Gastrocnemius medialis (tissue), 4 donors: ENCODE measurements around the gene DOC2A. TPM values are rescaled to one million over a fixed set of nuclear protein-coding genes. Genes with fewer than 3 reads are reported as not detected.
A peak's percentile ranks its signal among the peaks of the same experiment; 100 is the strongest.

ENCODE experiments used
- ATAC-seq, 2 donors: fragments of 150-250 bp; one replicate each; pipeline ENCODE4 v1.9.1; 2016
- DNase-seq, 2 donors: peaks; one replicate each; pipeline ENCODE4 v3.0.0-alpha.2; 2019
- H3K27ac ChIP-seq, 4 donors: fragments of 200-600 bp; sonication (generic); 1 replicate in 1 of 4; 2 replicates in 3 of 4; pipeline ENCODE4 v1.5.1; 2016 to 2018; ENCODE audit warnings: mild to moderate bottlenecking in 2 of 4, moderate library complexity in 1 of 4
- H3K27me3 ChIP-seq, 3 donors: fragments of 200-600 bp; sonication (generic) in 2 of 3; 1 replicate in 1 of 3; 2 replicates in 2 of 3; pipeline versions ENCODE4 v1.5.1 to v1.6.0; 2016 to 2019; ENCODE audit warnings: mild to moderate bottlenecking in 1 of 3, moderate library complexity in 1 of 3
- H3K36me3 ChIP-seq, 2 donors: fragments of 200-600 bp; sonication (generic) in 1 of 2; one replicate each; pipeline ENCODE4 v1.5.1; 2017 to 2018
- H3K4me1 ChIP-seq, 2 donors: fragments of 200-600 bp; sonication (generic) in 1 of 2; one replicate each; pipeline ENCODE4 v1.5.1; 2016 to 2017; ENCODE audit warnings: mild to moderate bottlenecking in 2 of 2
- H3K4me3 ChIP-seq, 4 donors: fragments of 200-600 bp; sonication (generic) in 3 of 4; 1 replicate in 1 of 4; 2 replicates in 3 of 4; pipeline ENCODE4 v1.5.1; 2016 to 2019; ENCODE audit warnings: mild to moderate bottlenecking in 2 of 4
- H3K9me3 ChIP-seq, 3 donors: fragments of 200-600 bp; sonication (generic) in 2 of 3; 1 replicate in 1 of 3; 2 replicates in 2 of 3; pipeline ENCODE4 v1.5.1; 2016 to 2019
- CTCF ChIP-seq, 5 experiments: fragments of 450-650 bp in 3 of 5; fragments of 200-600 bp in 2 of 5; sonication (generic) in 2 of 5; IDR thresholded peaks in 4 of 5; conservative IDR thresholded peaks in 1 of 5; 1 replicate in 4 of 5; 2 replicates in 1 of 5; pipeline ENCODE4 v1.5.1; 2016 to 2019; ENCODE audit warnings: antibody characterized with exemption in 5 of 5, mild to moderate bottlenecking in 3 of 5, moderate library complexity in 3 of 5
- POLR2A ChIP-seq, 2 donors: fragments of 450-650 bp; IDR thresholded peaks; one replicate each; pipeline ENCODE4 v1.6.1; 2017; ENCODE audit warnings: antibody characterized with exemption in 2 of 2, mild to moderate bottlenecking in 2 of 2, moderate library complexity in 2 of 2
- in situ Hi-C, 4 donors: fragments of 200-750 bp; cut with MboI; loops; one replicate each; pipeline versions ENCODE4 v1.15.0 to v1.8.0; 2017; ENCODE audit warnings: low sequenced_read_pairs in 4 of 4
- intact Hi-C: fragments of 100-400 bp; cut with DNase I; formaldehyde crosslinking; loops from one replicate; pipeline ENCODE4 v1.15.1; 2023; ENCODE audit warnings: low total_unique reads
- total RNA-seq, 4 donors: library from RNA; depleted of rRNA; stranded (reverse); fragments of >200 nt; gene quantifications; one replicate each; pipeline versions ENCODE4 v1.1.0 to v1.2.3, GENCODE V29; 2016

DOC2A gene
- total RNA-seq, 4 donors from 2014 or later: not detected

- no peak for TF ChIP-seq POLR2A (IDR thresholded peaks at IDR 0.05)
- no peak for TF ChIP-seq CTCF (IDR thresholded peaks at IDR 0.05 in 4 of 5, conservative IDR thresholded peaks at IDR 0.05 in 1 of 5)
- Histone ChIP-seq H3K4me3 (peak within 1 kb of the TSS; percentile 79 to 100 (median 90)), H3K9me3 (no peaks in the 10 kb centered on the region), H3K27ac (peak within 1 kb of the TSS; percentile 95 to 100 (median 99)), H3K36me3 (peaks cover 0 to 53% of the 10 kb centered on the region in 2 donors), H3K4me1 (peaks cover 17 to 21% of the 10 kb centered on the region in 2 donors), H3K27me3 (no peaks in the 10 kb centered on the region)
- peak; percentile 69 to 84 for DNase-seq
- peak; percentile 88 to 90 for ATAC-seq
- in situ Hi-C loops: no loop called here
- intact Hi-C loops: loop anchor here (1.0 to 10.0 kb wide), 7 partner anchors 33 to 1077 kb away; partner anchors contain the start of genes CDIPT, KCTD13, PAGR1 and TMEM219
These were observed 15.4 kb downstream of the DOC2A start, which contains the start of gene HIRIP3 for GRCh38 chr16:29995324-29995910. TSS of gene HIRIP3 (minus strand) at chr16:29995617. CDS start at chr16:29995605, 12 bp downstream.

- intact Hi-C loops (loop anchor here (1.0 to 10.0 kb wide), 7 partner anchors 32 to 1078 kb away; partner anchors contain the start of genes CDIPT, KCTD13, PAGR1 and TMEM219), in situ Hi-C loops (no loop called here)
- Histone ChIP-seq H3K4me3 (peak overlapping the region; percentile 79 to 100 (median 90)), H3K4me1 (peaks cover 17 to 21% of the 10 kb centered on the region in 2 donors), H3K27ac (peak overlapping the region; percentile 95 to 100 (median 99)), H3K9me3 (no peaks in the 10 kb centered on the region), H3K36me3 (peaks cover 0 to 60% of the 10 kb centered on the region in 2 donors), H3K27me3 (no peaks in the 10 kb centered on the region)
- ATAC-seq (peak in 1 of 2 donors; percentile 8), DNase-seq (no peak)
- TF ChIP-seq POLR2A (IDR thresholded peaks at IDR 0.05) (no peak), CTCF (IDR thresholded peaks at IDR 0.05 in 4 of 5, conservative IDR thresholded peaks at IDR 0.05 in 1 of 5) (no peak)
These were observed 16.1 kb downstream of the DOC2A start for GRCh38 chr16:29994600-29995323.

GRCh38 chr16:29993903-29994599, 16.8 kb downstream of the DOC2A start:
- Histone ChIP-seq H3K27me3 (no peaks in the 10 kb centered on the region), H3K9me3 (no peaks in the 10 kb centered on the region), H3K4me1 (peaks cover 17 to 21% of the 10 kb centered on the region in 2 donors), H3K4me3 (peak overlapping the region in 3 of 4 donors; percentile 79 to 100 (median 84)), H3K27ac (peak overlapping the region in 3 of 4 donors; percentile 95 to 100 (median 99)), H3K36me3 (peaks cover 0 to 67% of the 10 kb centered on the region in 2 donors)
- in situ Hi-C loops: no loop called here
- no peak for DNase-seq
- TF ChIP-seq CTCF (IDR thresholded peaks at IDR 0.05 in 4 of 5, conservative IDR thresholded peaks at IDR 0.05 in 1 of 5) (no peak), POLR2A (IDR thresholded peaks at IDR 0.05) (no peak)
- ATAC-seq: no peak
- intact Hi-C loops: loop anchor here (2.0 to 10.0 kb wide), 2 partner anchors 67 to 541 kb away; partner anchors contain the start of genes KCTD13 and ZNF747

GRCh38 chr16:29993191-29993902, 17.5 kb downstream of the DOC2A start:
- no peak for ATAC-seq
- peaks cover 0 to 72% of the 10 kb centered on the region in 2 donors for H3K36me3 ChIP-seq
- in situ Hi-C loops: no loop called here
- intact Hi-C loops: loop anchor here (10.0 kb wide), 1 partner anchor 541 kb away; the partner anchor contains the start of gene ZNF747
- no peaks in the 10 kb centered on the region for H3K9me3 ChIP-seq
- H3K27ac ChIP-seq: no peak overlapping the region
- no peaks in the 10 kb centered on the region for H3K27me3 ChIP-seq
- no peak for DNase-seq
- H3K4me1 ChIP-seq: peaks cover 17 to 21% of the 10 kb centered on the region in 2 donors
- no peak for TF ChIP-seq POLR2A (IDR thresholded peaks at IDR 0.05)
- TF ChIP-seq CTCF (IDR thresholded peaks at IDR 0.05 in 4 of 5, conservative IDR thresholded peaks at IDR 0.05 in 1 of 5): no peak
- H3K4me3 ChIP-seq: no peak overlapping the region
